GM19372 (cell line): Measurements from ENCODE around the gene DOK7.
"Not testable (repeated sequence)": the region's sequence is repeated elsewhere in the genome, so short reads cannot be mapped to it uniquely, and the experiment has no call there.

Source experiments
- ATAC-seq: cut with Tn5 transposase; IDR thresholded peaks from one replicate; pipeline ENCODE4 v1.9.1; 2021; ENCODE audit warnings: mild to moderate bottlenecking, low read depth, moderate library complexity; ENCODE audit not compliant: unreplicated experiment

The DOK7 gene

DNA sequence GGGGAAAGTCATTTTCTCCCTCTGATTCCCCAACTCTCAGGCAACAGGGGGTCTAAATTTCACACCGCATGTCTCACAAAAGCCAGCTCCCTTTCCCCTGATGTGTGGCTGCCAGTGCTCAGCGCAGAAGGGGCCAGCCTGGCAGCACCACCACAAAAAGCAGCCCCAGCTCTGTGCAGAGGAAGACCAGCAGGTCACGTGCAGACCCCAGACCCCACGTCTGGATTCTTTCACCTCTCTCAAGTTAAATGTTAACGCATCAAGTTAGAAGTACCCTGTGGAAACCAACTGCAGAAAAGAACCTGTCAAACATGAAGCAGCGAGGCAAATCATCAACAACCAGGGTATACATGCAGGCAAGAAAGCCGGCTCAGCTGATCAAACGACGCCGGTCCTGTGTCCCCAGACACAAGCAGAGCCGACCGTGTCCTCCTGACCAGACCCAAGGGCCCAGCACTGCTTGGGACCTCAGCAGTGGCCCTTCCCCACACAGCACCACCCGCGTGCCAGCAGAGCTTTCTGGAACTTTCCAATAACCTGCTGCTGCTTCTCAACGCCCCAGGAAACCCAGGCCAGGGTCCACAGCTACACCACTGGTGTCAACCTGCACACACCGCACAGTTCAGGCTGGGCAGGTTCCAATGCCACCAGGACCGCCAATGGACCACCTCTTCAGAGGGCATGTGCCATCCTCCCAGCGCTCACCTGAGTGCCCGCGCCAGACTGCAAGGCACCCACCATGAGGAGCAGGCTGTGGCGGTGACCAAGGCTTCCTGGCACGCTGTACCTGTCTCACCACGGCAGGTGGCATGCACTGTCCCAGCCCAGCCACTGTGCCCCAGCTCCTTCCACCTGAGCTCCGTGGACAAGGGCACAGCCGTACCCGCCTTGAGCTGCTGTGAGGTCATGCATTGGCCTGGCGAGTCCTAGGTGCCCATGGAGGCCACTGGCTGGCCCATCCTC is 65.1 kb downstream of the DOK7 start:
- no peak for ATAC-seq

DNA sequence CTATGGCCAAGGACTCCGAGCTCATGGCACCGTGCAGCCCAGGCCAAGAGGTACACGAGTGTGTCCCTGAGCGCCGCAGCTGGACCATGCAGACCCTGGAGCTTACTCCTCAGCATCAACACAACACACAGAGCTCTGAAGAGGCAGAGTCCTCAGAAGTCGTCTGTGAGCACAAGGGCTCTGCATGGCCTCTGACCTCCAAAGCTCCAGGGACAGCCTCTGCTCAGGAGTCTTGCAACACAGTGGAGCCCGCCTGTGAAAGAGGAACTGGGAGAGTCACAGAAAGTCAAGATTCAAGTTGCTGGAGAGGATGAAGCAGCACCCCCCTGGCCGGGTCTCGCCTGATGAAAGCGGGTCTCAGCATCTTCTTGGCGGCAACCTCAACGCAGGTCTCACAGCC is 66.3 kb downstream of the DOK7 start:
- no peak for ATAC-seq

DNA sequence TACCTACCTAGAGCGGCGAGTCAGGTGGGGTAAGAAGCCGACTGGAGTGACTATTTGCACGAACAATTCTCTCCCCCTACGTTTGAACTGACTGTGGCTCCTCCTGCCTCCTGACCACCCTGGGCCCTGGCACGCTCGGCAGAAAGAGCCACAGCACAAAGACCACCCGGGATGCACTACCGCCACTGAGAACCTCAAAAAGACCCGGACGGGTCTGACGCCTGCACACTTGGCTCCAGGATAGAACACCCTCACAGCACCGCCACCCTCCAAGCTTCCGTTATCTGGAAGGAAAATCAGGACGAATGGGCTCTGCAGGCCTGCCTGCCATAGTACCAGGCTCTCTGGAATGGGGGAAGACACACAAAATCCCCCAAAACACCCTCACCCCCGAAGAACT is 66.9 kb downstream of the DOK7 start:
- no peak for ATAC-seq

DNA sequence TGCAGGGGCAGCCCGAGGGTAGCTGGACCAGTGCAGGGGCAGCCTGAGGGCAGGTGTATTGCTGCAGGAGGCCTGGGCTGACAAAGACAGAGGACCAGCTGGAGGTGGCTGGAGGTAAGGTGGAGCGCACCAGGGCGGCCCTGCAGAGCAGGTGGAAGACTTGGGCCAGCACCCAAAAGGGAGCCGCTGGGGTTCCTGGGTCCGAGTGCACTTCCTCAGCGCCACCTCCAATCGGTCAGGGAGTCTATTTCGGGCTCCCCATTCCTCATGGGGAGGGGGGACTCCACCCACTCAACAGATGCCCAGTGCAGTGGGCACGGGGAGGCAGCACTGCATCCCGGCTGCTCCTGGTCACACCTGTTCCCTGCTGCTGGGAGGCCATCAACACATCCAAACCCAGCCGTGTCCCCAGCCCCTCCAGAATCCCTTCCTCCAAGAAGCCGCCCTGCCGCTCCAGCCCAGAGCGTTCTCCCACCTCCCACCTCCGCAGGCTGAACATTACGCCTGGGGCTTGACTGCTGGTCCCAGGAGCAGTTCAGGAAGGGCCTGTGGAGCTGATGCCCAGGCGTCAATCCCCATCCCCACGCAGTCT is 67.7 kb downstream of the DOK7 start:
- ATAC-seq = no peak

DNA sequence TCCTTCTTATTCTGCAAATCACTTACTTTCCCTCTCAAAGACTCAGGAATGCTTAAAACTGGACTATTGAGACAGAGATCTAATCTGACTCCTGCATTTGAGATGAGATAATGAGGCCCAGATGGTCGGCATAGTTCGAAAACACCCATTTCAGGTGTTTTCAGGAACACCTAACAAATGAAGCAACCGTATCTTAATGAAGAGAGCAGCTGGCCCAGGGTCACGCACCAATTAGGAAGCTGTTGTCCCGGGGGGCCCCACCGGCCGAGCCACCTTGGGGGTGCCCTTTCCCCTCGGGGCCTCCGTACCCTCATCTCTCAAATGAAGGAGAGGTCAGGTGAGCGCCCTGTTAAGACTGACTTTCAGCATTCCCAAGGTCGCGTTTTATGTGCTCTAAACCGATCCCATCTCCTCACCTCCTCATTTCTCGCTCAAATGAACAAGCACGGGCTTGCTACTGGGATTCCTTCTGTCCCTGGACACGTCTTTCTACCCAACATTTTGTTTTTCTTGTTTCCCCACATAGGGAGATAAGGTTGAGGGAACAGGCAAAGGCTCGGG is 68.3 kb downstream of the DOK7 start:
- no peak for ATAC-seq

DNA sequence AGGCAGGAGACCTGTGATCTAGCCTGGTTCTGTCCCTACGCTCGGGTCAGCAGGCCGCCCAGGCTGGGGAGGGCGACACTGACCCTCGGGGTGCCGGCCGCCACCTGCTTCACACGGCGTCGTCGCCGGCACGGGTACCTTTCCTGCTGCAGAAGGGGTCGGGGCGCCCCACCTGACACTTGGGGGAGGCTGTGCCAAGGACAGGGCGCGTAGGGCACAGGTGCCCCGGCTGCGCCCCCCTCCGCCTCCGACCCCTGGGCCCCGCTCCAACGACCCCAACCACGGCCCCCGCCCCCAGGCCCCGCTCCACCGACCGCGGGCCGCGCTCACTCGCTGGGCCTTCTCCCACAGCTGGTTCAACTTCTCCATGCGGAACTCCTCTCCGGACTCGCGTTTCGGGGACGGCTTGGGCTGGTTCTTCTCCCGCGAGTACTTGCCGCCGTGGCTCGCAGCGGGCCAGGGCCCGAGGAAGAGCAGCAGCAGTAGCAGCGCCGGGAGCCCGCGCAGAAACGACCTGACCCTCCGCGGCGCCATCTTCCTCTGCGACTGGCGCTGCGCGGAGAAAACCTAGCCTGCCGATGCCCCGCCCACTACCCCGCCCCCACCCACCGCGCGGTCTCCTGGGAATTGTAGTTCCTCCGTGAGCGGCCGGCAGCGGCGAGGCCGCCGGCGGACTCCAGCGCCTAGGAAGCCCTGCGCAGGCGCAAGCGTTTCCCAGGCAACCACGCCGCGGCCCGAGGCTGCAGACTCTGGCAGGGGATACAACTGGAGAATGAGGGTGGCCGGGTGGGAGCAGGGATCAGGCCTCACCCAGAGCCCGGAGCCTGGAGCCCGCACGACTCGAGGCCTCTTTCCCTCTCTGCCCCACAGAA is 69.0 kb downstream of the DOK7 start, which contains the start of gene LRPAP1:
Gene LRPAP1 (minus strand): TSS at position 544 of the 872 bp plus-strand sequence. CDS start 10 bp downstream, at position 534.
- peak; percentile 81 for ATAC-seq

DNA sequence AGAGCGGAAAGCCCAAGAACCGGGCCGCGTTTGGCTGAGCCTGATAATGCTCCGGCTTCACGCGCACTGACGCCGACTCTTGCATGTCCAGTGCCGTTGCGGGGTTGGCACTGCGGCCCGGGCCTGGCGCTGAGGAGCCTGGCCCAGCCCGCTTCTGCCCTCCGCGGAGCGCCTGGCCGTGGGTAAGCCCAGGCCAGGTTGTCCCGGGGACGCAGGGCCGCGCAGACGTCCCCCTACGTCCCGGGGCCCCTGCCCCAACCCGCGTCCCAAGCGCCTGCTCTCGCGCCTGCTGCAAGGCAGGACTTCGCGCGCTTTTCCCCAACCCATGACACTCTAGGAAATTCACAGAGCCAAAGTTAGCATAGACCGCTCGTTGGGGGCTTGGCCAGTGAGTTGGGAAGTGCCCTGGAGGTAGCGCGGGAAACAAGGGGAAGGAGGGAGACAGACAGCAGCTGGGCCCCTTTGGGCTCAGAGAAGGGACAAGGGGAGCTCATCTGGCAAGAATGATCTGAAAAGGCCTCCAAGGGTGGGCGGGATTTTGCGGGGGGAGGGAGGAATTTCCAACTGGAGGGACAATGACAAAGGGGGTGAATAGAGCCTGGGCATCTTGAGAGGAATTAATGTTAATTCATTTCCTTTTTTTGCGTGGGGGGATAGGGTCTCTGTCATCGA is 69.8 kb downstream of the DOK7 start:
- peak; percentile 31 for ATAC-seq

DNA sequence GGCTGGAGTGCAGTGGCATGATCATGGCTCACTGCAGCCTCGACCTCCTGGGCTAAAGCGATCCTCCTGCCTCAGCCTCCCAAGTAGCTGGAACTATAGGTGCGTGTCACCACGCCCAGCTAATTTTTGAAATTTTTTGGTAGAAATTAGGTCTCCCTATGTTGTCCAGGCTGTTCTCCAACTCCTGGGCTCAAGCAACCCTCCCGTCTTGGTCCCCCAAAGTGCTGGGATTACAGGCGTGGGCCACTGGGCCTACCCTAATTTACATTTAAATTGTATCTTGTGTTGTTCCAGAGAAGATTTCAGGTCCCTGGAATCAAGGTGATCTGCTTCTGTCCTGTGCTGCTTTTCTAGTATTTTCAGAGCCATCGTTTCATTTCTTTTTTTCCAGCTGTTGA is 70.3 kb downstream of the DOK7 start:
- ATAC-seq = no peak

DNA sequence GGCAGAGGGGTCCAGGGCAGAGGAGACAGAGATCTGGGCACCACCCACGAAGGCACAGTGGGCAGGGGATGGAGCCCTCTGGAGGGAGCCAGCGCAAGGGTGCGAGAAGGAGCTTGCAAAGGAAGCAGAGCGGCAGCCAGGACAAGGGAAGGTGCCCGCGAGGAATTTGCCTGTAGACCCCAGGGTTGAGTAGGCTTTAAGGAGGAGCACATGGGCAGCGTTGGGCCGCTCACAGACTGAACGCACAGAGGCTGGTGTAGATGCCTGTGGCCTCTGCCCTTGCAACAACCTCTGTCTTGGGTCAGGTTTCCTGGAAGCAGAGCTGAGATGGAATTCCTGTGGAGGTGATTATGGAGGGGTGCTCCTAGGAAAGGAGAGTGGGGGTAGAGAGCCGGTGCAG is 72.7 kb downstream of the DOK7 start:
- not testable (repeated sequence) for ATAC-seq

DNA sequence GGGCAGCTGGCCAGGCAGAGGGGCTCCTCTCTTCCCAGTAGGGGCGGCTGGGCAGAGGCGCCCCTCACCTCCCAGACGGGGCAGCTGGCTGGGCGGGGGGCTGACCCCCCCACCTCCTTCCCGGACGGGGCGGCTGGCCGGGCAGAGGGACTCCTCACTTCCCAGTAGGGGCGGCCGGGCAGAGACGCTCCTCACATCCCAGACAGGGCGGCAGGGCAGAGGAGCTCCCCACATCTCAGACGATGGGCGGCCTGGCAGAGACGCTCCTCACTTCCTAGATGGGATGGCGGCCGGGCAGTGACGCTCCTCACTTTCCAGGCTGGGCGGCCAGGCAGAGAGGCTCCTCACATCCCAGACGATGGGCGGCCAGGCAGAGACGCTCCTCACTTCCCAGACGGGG is 75.8 kb downstream of the DOK7 start:
- ATAC-seq = not testable (repeated sequence)

DNA sequence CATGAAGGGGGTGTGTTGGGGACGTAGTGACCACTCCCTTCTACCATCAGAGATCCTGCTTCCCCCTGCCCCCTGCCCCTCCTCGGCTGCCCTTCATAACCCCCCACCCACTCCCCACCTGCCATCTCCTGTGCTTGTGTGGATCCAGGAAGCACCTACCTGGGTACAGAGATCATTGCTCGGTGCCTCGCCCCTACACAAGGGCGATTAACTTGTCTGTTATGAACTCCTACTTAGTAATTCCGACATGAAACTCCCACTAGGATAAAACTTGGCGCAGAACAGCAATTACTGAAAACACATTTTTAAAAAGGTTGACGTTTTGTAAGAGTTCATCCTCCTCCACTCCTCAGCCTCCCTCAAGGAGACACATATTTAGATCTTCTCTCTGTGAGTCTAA is 80.3 kb downstream of the DOK7 start:
- not testable (repeated sequence) for ATAC-seq
